ENCODE results near the gene CRYBA2.

GRCh38 chr2:219037783-219038499 lies 44.7 kb upstream of the CRYBA2 start:
- TF ChIP-seq, protein P1, sequence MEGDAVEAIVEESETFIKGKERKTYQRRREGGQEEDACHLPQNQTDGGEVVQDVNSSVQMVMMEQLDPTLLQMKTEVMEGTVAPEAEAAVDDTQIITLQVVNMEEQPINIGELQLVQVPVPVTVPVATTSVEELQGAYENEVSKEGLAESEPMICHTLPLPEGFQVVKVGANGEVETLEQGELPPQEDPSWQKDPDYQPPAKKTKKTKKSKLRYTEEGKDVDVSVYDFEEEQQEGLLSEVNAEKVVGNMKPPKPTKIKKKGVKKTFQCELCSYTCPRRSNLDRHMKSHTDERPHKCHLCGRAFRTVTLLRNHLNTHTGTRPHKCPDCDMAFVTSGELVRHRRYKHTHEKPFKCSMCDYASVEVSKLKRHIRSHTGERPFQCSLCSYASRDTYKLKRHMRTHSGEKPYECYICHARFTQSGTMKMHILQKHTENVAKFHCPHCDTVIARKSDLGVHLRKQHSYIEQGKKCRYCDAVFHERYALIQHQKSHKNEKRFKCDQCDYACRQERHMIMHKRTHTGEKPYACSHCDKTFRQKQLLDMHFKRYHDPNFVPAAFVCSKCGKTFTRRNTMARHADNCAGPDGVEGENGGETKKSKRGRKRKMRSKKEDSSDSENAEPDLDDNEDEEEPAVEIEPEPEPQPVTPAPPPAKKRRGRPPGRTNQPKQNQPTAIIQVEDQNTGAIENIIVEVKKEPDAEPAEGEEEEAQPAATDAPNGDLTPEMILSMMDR (IDR thresholded peaks at IDR 0.05 in 2 of 3, conservative IDR thresholded peaks at IDR 0.05 in 1 of 3; ENCODE audit: borderline replicate concordance in 1 of 3, insufficient read depth in 1 of 3, low read depth in 2 of 3, low read length in 2 of 3) = no peak
- TF ChIP-seq POLR2AphosphoS5 (IDR thresholded peaks at IDR 0.05; ENCODE audit: low read depth, low read length) = no peak
- TF ChIP-seq REST (IDR thresholded peaks at IDR 0.05; ENCODE audit: low read depth) = no peak
- no peak for TF ChIP-seq ZNF274 (IDR thresholded peaks at IDR 0.05; ENCODE audit: low read depth, low read length)
- no peak for TF ChIP-seq EGR1 (IDR thresholded peaks at IDR 0.05; ENCODE audit: low read depth)
- no peak for TF ChIP-seq MAX (IDR thresholded peaks at IDR 0.05)
- no peak for TF ChIP-seq POLR2A (IDR thresholded peaks at IDR 0.05; ENCODE audit: borderline replicate concordance, extremely low read depth, insufficient read depth, insufficient read length)
- TF ChIP-seq CBX3 (IDR thresholded peaks at IDR 0.05; ENCODE audit: low read depth) = no peak

All from HCT116 (cell line).